Measurements from ENCODE around the gene BCR.

Gene BCR

DNA sequence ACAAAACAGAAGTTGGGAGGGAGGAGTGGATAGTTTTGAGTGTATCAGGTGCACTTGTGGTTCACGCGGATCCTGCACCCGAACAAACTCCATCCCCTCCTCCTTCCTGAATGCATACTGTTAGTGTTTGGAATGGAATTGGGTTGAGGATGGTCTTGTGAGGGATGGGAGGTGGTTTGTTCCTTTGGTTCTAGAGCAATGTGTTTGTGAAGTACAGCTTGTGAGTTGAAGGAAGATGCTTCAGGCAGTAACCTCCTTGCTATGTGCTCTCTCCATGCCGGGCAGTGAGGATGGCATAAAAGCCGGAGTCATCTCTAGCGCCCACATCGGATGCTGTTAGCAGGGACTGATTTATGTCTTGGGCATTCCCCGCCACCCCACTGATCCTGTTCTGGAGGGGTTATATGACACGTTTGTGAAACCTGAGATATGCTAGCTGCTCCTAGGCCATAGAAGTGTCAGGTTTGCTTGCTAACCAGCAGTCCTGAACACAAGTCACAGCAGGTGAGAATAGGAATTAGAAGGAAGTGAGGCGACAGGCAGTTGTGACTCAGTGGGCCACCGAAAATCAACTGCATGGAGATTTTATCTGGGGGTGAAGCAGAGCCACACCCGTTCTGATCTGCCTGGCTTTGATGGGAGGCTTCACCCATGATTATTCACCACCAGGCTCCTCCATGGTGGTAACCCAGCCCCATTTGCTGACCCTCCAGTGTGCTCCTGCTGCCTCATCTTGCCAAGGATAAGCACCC is 2.2 kb downstream of the BCR start:
- TF ChIP-seq, protein P1, sequence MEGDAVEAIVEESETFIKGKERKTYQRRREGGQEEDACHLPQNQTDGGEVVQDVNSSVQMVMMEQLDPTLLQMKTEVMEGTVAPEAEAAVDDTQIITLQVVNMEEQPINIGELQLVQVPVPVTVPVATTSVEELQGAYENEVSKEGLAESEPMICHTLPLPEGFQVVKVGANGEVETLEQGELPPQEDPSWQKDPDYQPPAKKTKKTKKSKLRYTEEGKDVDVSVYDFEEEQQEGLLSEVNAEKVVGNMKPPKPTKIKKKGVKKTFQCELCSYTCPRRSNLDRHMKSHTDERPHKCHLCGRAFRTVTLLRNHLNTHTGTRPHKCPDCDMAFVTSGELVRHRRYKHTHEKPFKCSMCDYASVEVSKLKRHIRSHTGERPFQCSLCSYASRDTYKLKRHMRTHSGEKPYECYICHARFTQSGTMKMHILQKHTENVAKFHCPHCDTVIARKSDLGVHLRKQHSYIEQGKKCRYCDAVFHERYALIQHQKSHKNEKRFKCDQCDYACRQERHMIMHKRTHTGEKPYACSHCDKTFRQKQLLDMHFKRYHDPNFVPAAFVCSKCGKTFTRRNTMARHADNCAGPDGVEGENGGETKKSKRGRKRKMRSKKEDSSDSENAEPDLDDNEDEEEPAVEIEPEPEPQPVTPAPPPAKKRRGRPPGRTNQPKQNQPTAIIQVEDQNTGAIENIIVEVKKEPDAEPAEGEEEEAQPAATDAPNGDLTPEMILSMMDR (IDR thresholded peaks at IDR 0.05; ENCODE audit: insufficient read depth, low read depth, low read length, missing control alignments) = no peak
- peak overlapping the region; percentile 70 for H3K4me3 ChIP-seq (ENCODE audit: low read length)
- DNase-seq (ENCODE audit: low read depth) = peak; percentile 80

DNA sequence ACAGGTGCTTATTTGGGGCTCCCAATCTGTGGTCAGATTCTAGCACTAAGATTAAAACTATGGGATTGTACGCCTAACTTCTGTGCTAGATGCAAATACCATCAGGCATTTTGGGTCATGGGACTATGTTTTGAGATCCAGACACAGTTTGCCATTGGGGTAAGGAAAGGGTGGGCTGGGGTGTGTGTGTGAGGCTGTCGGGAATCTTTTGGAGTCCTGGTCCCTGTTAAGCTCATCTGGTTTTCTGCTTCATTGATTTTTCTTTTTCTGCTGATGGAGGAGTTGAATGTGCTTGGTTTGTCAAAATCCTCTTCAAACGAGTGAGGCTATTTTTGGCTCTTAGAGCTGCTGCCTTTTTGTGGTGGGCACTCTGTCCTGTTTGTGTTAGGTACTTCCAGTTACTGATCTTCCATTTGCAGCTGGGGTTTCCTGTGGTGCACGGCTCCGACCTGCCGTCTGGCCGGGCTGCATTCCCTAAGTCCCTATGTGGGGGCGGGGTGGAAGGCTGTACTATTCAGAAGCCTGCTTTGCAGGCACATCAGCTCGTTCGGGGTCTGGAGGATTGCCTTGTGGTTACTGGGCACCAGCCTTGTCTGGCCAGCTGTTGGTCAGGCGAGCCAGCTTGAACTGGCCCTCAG is 2.9 kb downstream of the BCR start:
- peak overlapping the region; percentile 70 for H3K4me3 ChIP-seq (ENCODE audit: low read length)
- TF ChIP-seq, protein P1 (IDR thresholded peaks at IDR 0.05; ENCODE audit: insufficient read depth, low read depth, low read length, missing control alignments) = no peak
- DNase-seq (ENCODE audit: low read depth) = peak; percentile 63

DNA sequence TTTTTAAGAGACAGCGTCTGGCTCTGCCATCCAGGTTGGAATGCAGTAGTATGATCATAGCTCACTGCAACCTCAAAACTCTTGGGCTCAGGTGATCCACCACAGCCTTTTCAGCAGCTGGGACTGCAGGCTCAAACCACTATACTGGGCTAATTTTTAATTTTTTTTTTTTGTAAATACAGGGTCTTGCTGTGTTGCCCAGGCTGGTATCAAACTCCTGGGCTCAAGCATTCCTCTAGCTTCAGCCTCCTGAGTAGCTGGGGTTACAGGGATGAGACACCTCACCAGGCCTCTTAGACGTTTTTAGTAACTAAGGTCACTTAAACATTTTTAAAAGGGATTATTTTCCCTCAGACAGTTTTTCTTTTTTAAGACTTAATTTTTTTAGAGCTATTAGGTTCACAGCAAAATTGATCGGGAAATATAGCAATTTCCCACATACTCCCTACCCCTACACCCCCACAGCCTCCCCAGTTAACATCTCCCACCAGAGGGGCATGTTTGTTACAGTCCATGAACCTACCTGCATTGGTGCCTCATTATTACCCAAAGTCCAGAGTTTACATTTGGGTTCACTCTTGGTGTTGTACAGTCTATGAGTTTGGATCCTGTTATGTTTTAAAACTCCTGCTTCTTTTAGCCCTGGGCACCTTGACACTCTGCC is 3.9 kb downstream of the BCR start:
- TF ChIP-seq, protein P1 (IDR thresholded peaks at IDR 0.05; ENCODE audit: insufficient read depth, low read depth, low read length, missing control alignments) = no peak
- no peak for DNase-seq (ENCODE audit: low read depth)
- H3K4me3 ChIP-seq (ENCODE audit: low read length) = no peak overlapping the region

GRCh38 chr22:23184764-23185113 is 4.4 kb downstream of the BCR start:
- H3K4me3 ChIP-seq (ENCODE audit: low read length) = no peak overlapping the region
- DNase-seq (ENCODE audit: low read depth) = no peak
- TF ChIP-seq, protein P1 (IDR thresholded peaks at IDR 0.05; ENCODE audit: insufficient read depth, low read depth, low read length, missing control alignments) = no peak

DNA sequence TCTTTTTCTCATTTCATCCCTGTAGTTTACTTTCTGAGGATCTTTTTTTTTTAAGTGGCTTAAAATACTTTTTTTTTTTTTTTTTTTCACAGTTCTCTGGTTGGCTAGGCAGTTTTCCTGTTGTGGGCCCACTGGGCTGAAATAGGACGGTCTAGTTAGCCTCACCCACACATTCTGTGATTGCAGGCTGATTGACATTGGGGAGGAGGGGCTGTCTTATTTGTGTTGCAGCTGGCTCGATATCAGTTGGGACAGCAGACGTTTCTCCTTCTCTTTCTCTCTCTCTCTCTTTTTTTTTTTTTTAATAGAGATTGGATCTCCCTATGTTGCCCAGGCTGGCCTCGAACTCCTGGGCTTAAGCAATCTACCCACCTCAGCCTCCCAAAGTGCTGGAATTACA is 6.9 kb downstream of the BCR start:
- no peak for DNase-seq (ENCODE audit: low read depth)
- TF ChIP-seq, protein P1 (IDR thresholded peaks at IDR 0.05; ENCODE audit: insufficient read depth, low read depth, low read length, missing control alignments) = no peak

GRCh38 chr22:23187871-23188700 is 7.8 kb downstream of the BCR start:
- TF ChIP-seq, protein P1 (IDR thresholded peaks at IDR 0.05; ENCODE audit: insufficient read depth, low read depth, low read length, missing control alignments) = no peak
- no peak overlapping the region for H3K4me3 ChIP-seq (ENCODE audit: low read length)
- DNase-seq (ENCODE audit: low read depth) = no peak

More for the DNA sequence above, 6.9 kb downstream of the BCR start:
- H3K4me3 ChIP-seq (ENCODE audit: low read length) = no peak overlapping the region

Data from epithelial cell of esophagus (primary cell).